NCI-H2227 (cell line): ENCODE results near the gene KCNQ4.

Source experiments
- DNase-seq: peaks from one replicate; lab custom pipeline; 2025; ENCODE audit not compliant: unreplicated experiment; lab: John Stamatoyannopoulos, UW

KCNQ4 gene

GRCh38 chr1:40838980-40839942, 55.7 kb downstream of the KCNQ4 start:
- no peak for DNase-seq

DNA sequence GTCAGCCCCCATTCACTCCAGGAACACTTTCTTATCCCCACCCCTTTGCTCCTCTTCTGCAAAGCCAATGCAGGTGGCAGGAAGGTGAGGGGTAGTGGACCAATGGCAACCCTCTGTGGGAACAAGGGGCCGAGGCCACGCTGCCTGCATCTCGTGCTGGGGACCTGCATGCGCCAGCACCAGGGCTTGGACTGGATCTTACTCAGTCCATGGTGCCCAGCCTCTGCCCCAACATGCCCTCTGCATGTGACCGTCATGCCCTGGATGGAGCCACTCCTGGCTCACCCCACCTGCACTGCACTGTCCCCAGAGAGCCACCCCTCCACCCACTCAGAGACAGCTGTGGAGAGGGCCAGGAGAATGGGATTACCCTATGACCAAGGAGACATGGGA, 56.4 kb downstream of the KCNQ4 start:
- DNase-seq = no peak

DNA sequence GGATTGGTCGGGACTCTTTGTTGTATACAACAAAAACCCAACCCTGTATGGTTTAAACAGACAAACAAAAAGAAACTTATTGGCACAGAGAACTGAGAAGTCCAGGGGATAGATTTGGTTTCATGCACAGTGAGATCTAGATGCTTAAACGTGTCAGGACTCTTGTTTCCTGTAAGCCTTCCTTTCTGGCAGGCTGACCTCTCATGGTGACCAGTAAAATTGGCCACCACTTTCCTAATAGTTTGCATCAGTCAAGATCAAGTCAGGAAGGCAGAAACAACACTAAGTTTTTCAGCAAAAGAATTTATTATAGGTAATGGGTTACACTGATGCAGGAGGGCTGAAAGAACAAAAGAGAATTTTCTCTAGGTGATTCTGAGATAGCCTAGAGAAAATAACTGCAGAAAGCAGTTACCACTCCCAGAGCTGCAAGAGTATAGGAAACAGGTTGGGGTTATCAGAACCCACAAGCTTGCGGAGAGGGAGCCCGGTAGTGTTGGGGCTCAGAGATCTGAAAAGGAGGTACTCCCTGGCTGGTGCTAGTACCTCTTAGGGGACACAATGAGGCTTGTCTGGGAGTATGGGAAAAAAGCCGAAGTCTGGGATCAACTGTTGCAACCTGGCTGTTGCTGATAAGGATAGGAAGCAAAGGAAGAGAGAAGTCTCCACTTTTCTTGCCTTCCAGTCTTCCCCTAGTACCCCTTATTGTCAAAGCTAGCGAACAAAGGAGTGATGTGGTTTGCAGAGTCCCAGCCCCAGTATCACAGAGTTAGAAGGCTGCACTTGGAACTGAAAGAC, 57.1 kb downstream of the KCNQ4 start:
- DNase-seq = no peak

DNA sequence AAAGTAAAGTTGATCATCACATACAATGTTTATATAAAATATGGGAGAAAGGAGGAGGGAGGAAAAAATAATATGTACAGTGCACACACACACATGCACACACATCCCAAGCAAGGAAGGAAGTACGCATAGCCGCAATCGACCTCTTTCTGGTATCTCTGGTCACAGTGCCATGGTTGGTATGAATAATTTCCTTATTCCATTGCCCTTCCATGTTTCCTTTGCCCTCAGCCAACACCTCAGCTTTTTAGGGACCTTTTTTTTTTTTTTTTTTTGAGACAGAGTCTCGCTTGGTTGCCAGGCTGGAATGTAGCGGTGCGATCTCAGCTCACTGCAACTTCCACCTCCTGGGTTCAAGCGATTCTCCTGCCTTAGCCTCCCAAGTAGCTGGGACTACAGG, 58.0 kb downstream of the KCNQ4 start:
- no peak for DNase-seq

DNA sequence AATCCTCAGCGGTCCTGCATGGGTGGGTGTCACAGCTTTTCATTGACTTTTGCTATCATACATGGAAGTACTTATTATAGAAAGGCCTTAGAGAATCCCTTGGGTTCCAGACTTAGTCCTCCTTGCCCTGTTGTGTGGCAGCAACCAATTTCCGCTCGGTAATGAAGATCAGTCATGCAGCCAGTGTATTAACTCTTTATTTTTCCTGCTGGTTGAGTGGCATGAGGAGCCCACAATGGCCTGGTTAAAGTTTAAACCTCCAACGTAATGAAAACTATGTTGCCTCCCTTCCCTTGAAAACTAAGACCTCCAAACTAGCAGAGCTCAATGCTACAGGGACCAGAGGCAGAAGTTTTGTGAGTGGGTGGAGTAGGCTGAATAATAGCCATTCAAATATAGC, 58.6 kb downstream of the KCNQ4 start:
- DNase-seq = no peak

GRCh38 chr1:40842691-40843090, 59.1 kb downstream of the KCNQ4 start:
- no peak for DNase-seq

DNA sequence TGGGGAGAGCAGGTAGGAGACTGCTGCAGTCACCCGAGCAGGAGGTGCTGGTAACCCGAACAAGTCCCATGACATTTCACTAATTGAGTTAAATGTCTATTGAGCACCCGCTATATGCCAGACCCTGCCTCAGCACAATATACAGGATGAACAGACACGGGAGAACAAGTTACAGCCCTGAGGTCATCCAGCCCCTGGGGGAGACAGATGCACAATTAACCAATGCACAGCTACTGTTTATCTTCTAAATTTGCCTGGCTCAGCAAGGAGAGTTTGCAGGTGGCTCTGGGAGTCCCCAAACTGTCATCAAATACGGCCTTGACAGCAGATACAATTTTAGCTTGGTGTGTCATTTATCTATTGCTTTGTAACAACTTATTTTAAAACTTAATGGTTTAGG, 60.5 kb downstream of the KCNQ4 start:
- no peak for DNase-seq

DNA sequence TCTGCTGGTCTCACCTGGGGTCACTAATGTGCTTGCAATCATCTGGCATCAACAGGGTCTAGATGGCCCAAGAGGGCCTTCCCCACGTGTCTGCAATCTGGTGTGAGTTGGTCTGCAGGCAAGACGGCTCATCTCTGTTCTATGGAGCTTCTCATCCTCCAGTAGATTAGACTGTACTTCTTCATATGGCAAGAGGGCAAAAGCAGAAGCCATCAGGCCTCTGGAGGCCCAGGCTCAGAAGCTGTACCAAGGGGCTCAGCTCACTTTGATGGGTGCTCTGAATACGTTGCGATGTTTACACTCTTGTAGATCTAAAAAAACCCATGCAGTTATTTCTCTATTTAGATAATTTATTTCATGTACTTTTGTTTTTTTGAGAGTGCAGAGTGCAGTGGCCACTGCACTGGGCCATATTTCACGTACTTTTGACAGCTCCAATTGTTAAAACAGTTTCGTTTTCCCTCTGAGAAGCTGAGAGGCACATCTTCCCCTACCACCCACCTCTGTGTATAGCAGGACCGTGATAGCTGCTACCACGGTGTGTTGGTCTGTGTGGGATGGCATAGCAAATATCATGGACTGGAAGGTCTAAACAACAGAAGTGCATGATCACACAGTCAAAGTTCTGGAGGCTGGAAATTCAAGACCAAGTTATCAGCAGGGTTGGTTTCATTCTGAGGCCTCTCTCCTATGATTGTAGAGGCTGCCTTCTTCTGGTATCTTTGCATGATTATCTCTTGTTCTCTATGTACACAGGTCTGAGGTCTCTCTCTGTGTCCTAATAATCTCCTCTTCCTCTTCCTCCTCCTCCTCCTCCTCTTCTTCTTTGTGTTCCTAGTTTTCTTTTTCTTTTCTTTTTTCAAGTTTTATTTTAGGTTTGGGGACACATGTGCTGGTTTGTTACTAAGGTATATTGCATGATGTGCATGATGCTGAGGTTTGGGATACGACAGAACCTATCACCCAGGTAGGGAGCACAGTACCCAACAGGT, 61.6 kb downstream of the KCNQ4 start:
- DNase-seq = no peak

- DNase-seq = no peak
Measured at GRCh38 chr1:40845895-40846294, 62.3 kb downstream of the KCNQ4 start.

DNA sequence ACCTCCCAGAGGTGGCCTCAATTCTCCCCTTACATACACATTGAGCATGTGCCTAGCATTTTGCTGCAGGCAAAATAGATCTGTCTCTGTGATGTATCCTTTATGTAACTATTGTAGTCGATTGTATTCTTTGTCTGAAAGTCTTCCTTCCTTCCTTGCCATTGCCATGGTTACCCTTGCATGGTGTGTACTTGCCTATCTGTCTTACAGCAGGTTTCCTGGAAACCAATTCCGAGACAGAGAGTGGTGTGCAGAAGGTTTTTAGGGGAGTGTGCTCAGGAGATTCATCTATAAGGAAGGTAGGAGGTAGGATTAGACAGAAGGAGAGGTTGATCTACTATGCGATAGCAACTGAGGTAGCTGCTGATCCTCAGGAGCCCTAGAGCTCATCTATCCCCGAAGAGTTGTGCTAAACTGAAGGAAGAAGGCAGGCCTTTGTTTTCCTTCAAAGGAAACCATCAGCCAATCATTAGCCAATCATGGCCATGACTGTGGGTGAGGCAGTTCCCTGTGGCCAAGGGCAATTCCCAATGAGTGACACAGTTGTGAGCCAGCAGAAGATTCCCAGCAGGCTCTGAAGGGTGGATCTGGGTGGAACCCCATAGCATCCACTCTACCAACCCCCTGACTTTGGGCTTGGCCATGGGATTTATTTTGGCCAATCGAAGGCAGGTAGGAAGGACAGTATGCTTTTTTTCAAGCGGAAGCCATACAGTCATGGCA, 63.6 kb downstream of the KCNQ4 start:
- no peak for DNase-seq

GRCh38 chr1:40848530-40849189, 65.1 kb downstream of the KCNQ4 start:
- DNase-seq = peak; percentile 81

DNA sequence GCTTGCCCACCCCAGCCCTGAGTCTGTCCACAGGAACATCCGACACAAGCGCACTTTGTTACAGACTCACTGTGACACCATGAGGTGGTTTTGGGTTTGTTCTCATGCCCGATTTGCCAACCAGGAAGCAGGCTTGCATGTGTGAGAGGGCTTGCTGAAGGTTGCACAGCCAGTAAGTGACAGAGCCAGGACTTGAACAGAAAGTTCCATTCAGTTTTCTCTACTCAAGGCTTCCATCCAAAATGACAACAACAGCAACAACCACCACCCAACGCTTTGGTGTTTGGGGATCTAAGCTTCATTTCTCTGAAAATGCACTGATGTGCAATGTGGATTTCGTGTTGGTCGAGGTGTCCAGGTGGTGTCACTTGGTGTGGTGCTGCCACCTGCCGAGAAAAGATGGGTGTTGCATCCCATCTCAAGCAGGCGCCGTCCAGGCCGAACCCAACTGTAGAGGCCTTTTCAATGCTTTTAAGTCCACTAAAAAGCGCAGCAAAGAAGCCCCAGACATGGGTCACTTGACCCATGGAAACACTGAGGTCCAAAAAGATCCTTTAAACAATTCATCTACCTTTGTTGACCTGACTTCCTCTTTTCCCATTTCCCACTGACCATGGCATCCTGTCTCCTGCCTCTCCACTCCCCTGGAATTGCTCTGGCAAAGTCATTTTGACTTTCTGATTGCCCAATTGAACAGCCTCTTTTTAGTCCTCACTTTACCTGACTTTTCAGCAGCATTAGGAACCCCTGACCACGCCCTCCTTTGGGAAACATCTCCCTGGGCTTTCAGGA, 66.4 kb downstream of the KCNQ4 start:
- DNase-seq = peak; percentile 74

DNA sequence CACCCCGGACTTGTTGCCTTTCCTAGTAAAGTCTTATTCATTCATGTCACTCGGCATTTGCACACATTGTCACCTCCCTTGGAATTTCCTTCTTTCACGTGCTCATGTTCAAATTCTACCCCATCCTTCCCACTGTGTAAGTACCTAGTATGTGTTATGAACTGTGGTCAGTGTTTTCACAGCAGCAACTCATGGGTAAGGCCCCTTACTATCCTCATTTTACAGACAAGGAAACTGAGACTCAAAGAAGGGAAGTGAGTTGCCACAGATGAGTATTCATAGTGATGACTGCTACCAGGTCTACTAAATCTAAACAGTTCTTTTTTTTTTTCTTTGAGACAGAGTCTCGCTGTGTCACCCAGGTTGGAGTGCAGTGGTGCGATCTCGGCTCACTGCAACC, 68.1 kb downstream of the KCNQ4 start:
- DNase-seq = no peak

- DNase-seq = no peak
Measured at GRCh38 chr1:40853113-40853884, 69.7 kb downstream of the KCNQ4 start.

DNA sequence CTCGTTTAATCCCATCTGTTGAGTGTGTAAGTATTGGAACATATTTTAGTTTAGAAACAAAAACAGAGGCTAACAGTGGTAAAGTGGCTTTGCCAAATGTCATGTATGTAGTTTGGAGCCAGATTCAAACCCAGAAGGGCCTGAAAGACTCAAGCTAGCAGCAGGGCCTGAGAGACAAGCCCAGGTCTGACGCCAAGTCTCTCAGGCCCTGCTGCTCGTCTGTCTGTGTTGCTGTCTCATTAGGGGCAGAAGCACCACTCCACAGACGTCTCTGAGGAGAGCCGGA, 70.2 kb downstream of the KCNQ4 start:
- DNase-seq = no peak

GRCh38 chr1:40855513-40855912, 71.9 kb downstream of the KCNQ4 start:
- DNase-seq = peak; percentile 12

- no peak for DNase-seq
Measured at GRCh38 chr1:40856116-40856515, 72.5 kb downstream of the KCNQ4 start.

GRCh38 chr1:40856656-40857302, 73.2 kb downstream of the KCNQ4 start:
- no peak for DNase-seq
